Measurements from ENCODE around the gene TMEM167A.

The TMEM167A gene

DNA sequence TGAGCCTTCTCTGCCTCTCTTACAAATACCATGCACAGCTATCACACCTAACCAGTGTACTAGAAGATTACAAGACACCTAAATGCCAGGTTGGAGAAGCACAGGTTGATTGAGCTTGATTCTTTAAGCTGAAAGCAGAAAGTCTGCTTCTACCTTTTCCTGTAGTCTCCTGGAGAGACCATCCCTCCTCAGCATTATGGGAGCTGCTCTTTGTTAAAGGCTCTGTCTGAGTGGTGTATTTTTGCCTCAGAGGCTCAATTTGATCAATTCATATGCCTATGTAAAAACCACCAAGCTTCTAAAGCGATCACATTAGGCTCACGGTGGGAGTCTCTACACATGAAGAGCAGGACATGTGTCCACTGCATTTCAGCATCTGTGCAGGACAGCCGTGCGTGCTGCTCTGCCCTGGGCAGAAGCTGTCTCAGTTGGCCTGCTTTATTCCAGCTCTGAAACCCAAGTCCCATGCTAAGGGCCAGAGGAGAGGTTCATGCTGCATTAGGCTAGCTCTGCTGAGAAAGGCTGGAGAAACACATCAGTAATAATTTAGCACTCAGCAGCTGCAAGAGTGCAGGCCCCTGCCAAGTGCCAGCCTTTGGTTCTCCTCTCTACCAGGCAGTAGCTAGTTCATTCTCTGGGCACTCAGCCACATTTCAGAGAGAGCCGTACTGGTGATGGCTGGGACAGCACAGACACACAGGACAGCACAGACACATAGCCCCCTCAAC lies 41.7 kb downstream of the TMEM167A start:
- no peak for DNase-seq (ENCODE audit: low read depth in 2 of 2)

DNA sequence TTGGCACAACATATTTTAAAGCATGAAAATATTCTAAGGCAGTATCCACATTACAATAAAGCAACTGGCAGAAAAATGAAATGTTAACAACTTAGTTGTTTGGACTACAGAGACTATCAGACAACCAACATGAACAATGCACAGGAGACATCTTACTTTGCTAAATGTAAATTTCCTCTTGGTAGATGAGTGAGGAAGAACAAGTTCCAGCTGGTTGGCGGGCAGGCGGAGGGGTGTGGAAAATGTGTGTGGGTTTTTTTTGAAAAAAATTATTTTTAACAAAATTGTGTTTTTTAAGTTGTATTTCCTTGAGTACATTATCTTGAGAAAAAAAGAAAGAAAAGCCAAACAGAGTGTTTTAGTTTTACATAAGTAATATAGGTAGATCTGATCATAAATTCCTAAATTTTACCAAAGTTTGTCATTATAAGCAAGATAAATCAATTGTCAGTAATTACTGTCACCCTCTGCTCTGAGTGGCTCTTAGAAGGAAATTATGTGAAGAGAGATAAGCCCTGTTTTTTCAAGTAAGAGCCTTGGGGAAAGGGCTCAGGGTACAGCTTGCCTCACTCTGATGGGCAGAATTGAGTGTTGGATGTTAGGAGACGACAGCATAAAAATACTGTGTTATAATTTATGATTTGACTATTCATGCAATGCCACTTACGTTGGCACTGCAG lies 42.5 kb downstream of the TMEM167A start:
- DNase-seq (ENCODE audit: low read depth in 2 of 2) = no peak

DNA sequence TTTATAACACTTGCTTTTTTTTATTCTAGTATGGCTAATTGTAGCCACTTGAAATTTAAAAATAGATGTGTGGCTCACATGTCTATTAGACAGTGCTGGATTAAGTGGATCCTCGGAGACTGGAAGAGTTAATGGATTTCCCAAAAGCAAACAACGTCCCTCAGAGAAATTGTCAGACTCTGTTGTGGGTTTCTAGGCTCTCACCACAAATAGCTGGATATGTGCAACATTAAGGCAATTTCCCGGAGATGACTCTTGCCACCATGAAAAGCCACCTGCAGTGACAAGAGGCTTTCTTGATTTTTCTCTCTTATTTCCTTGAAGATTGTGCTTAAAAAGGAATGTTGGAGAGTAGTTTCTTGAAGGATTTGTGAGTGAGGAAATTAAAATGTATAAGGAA lies 43.2 kb downstream of the TMEM167A start:
- no peak for DNase-seq (ENCODE audit: low read depth in 2 of 2)

DNA sequence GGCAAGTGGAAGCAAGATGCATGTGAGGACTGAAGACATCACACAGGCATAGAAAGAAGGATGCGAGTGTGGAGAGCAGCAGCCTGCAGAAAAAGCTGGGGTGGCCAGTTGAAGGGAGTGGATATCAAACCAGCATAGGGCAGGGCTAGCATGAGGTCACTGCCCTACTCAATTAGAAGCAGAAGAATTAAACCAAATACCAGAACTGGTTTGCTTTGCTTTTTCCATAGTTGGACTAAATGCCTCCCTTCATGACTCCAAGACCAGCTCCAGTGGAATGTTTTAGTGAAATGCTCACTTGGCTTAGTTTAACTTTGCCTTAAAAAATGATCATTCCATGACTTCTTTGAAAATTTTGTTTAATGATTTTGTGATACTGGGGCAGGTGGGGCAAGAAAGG lies 45.8 kb downstream of the TMEM167A start:
- no peak for DNase-seq (ENCODE audit: low read depth in 2 of 2)

DNA sequence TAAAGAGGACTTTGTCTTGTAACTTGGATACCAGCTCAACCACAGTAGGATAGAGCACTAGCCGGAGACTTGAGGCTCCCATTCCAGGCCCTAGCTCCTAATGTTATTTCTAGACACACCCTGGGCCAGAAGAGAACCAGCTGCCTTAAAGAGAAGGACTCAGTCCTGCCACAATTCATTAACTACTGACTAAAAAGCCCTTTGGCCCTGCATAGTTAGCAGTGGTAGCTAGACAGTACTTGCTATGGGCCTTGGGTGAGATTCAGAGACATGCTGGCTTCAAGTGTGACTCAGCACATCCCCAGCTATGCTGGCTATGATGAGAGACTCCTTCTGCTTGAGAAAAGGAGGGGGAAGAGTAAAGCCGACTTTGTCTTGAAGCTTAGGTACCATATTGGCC lies 47.3 kb downstream of the TMEM167A start:
- no peak for DNase-seq (ENCODE audit: low read depth in 2 of 2)

DNA sequence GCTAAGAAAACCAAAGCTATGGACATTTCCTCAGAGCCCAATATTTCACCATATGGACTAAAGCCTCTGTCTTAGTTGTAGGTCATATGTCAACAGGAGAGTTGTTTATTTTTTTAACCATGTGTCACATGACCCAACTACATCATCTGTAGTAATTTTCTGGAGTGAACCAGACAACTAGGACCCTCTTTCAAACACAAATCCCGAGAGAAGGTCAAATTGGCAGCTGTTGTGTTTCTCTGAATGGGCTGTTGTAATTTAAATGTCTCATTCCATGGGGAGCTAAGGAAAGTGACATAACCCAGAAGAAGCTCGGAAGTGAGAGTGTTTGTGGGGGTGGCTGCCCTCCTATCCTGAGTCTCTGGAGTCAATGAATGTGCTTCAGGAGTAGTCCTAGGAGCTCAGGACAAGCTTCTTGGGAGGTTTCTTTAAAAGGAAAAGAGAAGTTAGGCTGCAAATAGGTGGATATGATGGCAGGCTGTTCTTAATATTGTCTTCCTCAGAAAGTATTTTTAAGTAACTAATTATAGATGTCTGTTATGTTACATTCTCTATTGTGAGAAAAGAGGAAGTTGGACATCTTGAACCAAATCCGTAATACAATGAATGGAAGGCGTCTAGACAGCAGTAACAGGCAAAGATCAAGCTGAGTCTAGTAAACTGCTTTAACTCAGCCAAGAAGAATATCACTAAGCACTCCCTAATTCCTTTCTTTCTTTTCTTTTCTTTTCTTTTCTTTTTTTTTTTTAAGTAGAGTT lies 50.1 kb downstream of the TMEM167A start:
- no peak for DNase-seq (ENCODE audit: low read depth in 2 of 2)

DNA sequence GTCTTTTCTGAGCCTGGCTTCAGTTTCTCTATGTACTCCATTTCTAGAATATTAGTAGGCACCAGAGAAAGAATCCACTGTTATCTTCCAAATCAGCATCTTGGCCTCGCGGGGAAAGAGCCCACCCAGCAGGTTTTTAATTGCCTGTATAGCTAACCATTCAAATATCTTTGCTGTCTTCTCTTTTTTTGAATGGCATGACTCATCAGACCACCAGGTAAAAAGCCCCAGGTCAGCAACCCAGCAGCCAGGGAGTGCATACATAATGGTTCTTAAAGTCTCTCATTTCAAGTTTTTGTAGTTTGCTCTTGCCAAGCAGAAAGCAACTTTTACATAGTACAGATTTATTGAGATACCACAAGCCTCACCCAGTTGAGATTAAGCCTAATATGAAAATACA lies 50.7 kb downstream of the TMEM167A start:
- no peak for DNase-seq (ENCODE audit: low read depth in 2 of 2)

DNA sequence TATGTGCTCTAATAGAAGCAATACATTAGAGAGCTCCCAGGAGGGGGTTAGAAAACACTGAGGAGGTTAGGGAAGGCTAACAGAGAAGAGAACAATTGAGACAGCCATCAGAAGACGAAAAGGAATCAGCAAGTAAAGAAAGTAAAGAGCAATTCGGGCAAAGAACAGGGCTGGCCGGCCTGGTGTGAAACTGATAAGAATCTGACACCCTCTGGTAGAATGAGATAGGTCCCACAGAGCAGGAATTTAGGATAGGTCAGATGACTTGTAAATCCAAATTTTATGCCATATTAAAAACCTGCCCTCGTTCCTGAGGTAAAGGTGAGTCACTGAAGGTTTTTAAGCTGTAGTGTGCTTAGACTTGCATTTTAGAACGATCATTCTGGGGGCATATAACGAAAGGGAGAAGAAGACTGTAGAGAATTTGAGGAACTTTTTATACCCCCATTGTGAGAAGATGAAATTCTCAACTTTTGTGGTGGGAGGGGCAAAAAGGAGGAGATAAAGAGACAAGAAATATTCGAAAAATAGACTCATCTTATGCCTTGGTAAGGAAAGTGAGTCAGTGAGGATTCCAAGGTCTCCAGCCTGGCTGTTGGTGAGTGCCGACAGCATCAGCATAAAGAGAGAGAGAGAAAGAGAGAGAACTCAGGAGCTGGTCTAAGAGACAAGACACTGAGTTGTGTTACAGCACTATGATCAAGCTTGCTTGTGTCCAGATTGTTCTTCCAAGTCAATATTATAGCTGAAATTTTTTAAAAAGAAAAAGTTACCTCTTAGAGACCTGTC lies 51.3 kb downstream of the TMEM167A start:
- no peak for DNase-seq (ENCODE audit: low read depth in 2 of 2)

DNA sequence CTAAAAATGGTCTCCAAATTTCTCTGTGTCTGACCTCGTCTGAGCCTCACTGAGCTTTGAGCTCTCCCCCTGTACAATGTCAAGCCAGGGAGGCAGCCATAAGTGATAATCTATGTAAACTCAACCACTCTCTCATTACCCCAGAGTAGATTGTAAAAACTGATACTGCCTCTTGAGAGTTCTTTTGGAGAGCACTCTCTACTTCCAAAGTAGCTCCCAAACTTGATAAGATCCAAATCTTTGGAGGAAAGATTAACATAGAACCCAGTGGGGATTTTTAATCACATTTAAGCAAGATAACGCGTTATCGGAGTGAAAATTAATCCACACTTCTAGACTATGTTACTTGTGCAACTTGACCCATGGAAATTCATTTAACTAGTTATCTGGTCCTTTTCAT lies 54.9 kb downstream of the TMEM167A start:
- no peak for DNase-seq (ENCODE audit: low read depth in 2 of 2)

DNA sequence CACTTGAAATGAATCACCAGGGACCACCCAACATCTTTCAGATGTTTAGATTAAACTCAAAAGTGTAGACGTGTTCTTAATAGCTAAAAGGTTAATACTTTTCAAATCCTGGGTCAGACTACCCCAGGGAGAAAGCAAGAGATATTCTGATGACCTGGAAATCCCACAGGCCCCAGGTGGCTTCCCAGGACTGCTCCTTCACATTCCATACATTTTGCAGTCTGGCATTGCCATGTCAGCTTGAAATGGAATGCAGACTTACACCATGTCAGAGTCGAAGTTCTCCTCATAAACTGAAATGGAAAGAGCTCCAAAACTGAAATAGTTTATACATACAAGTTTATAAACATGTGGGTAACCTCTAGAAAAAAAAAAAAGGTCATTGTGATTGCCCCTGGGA lies 61.5 kb downstream of the TMEM167A start:
- no peak for DNase-seq (ENCODE audit: low read depth in 2 of 2)

DNA sequence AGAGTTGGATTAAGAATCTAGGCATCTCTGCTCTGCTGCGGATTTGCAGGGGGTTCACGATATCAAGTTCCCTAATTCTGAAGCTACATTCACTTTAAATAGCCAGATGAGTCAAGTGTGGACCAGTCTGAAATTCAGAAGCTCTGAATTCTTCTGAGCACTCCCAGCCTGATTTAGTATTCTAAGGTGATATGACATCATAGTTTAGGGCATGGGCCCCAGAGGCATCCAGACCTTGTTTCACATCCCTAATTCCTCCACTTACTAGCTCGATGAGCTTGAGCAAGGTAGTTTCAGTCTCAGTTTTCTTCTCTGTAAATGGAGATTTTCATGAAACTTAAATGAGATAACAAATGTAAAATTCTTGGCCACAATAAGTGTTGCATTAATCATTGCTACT lies 65.2 kb downstream of the TMEM167A start:
- DNase-seq (ENCODE audit: low read depth in 2 of 2) = no peak

DNA sequence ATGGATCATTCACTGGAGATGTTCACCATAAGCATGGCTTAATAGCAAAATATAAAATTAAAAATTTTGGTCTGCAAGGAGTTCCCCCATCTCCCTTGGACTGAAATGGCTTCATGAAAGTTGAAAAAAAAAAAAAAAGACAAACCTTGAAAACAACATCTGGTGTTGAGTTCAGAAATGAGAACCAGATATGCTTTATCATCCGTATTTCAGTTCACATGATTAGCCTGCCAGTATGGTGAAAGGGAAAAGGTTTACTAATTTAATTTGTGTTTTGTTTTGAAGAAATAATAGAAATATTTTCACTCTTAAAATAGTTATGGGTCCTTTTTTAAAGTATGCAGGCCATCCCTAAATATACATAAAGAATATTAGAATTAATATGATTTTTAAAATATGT lies 67.8 kb downstream of the TMEM167A start:
- no peak for DNase-seq (ENCODE audit: low read depth in 2 of 2)

DNA sequence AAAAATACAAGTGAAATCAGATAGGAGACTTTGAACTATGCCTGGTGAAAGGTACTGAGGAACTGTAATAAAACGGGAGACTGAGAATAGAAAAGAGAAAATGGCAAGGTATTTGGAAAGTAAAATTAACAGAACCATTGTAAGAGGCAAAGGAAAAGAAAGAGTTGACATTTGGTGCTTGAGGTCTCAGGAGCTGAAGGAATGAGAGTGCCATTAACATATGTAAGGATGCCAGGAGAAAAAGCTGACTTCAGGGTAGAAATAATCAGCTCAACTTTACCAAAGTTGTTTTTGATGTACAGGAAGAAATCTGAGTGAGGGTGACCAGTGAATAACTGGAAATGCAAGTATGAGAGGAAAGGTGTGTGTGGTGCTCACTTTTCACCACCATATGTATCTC lies 69.4 kb downstream of the TMEM167A start:
- DNase-seq (ENCODE audit: low read depth in 2 of 2) = no peak

DNA sequence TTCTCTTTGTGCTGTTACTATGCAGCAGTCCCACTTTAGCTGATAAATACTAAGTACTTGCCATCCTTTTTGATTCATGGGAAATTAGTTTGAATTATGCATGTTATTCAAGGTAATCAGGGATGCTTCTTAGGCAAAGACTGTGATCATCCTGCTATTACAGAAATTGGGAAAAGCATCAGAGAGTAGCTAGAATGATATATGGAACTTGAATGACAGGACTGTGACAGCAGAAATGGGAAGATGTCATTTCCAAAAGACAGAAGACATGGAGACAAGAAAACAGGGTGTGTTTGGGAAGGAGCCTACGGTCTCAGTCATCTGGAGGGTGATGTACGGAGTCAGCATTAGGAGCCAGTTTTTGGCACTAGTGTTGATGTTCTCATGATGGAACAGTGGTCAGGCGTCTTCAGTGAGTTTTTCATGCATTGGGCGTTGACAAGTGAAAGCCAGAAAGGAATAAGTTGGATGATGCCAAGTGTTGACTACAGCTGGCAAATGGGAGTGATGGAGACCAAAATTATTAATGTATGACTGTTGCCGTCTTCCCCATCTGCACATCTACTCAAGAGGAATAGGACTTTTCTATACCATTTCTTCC lies 70.4 kb downstream of the TMEM167A start:
- DNase-seq (ENCODE audit: low read depth in 2 of 2) = no peak

DNA sequence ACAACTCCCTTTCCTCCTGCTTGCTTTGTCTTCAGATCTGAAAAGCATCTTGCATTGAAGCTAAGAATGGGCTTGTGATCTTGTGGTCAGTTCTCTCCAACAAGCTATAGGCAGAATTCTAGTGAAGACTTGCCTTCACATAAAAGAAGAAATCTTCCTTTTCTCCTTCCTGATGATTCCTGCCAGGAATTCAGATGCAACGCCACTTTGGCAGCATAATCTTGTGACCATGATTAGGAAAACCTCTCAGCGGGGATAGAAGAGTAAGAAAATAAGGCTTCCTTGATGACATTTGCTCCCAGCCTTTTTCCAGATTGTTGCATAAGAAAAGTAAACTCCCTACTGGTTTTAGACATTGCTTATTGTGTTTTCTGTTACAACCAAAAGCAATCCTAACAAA lies 73.4 kb downstream of the TMEM167A start:
- DNase-seq (ENCODE audit: low read depth in 2 of 2) = no peak

All from stimulated activated CD8-positive, alpha-beta memory T cell treated with anti-CD3 and anti-CD28 coated beads, Interleukin-7, amount 100 ng/mL, for 4 hours (primary cell).